ENCODE results near the gene LYSMD3. TPM values are rescaled to one million over a fixed set of nuclear protein-coding genes. Genes with fewer than 3 reads are reported as not detected.
"Not testable (repeated sequence)": the region's sequence is repeated elsewhere in the genome, so short reads cannot be mapped to it uniquely, and the experiment has no call there.

LYSMD3 gene
- polyA plus RNA-seq (2012; ENCODE audit: low read depth, missing spikeins): 5.5 TPM

DNA sequence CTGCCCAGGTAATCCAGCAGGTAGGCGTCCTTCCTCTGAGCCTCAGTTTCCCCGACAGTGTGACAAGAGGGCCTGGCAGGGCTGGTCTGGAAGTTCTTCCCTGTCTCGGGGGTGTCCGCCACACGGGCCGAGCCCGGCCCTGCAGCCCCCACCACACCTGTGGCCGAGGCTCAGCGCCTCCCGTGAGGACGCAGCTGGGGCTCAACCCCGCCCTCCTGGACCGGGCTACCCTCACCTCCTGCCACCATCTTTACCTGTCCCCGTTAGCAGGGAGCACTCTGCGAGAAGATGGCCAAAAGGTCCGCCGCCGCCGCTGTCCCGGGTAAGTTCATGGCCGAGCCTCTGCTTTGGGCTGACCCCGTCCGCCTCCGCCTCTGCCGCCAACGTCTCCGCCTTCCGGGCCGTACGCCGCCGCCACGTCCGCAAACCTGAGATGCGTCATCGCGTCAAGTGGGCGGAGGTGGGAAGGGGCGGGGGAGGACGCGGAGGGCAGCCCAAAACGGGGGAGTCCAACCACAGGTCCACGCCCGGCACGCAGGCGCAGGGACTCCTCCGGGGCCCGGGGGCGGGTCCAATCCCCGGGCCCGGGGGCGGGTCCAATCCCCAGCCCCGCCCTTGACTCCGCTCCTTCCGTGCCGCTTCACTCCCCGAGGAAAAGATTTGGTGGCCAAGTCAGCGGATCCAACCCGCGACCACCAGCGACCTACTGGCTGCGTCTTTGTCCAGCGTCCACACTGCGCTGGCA is at the start of gene LYSMD3:
Gene LYSMD3, minus strand, starts transcription at position 391 of the 745 bp plus-strand sequence. CDS start 4,295 bp downstream, outside the sequence.
- TF ChIP-seq TAF1 (IDR thresholded peaks at IDR 0.05; ENCODE audit: low read depth, low read length) (peak; percentile 42; the same call in 1 of the 2 replicates), POLR2AphosphoS5 (IDR thresholded peaks at IDR 0.05; ENCODE audit: low read depth, low read length) (peak; percentile 59; the same call in 1 of the 2 replicates), PAX5 (IDR thresholded peaks at IDR 0.05; ENCODE audit: insufficient read depth, low read length, severe bottlenecking) (no peak), POLR2A (IDR thresholded peaks at IDR 0.05; ENCODE audit: low read depth, low read length) (peak; percentile 52), SPI1 (IDR thresholded peaks at IDR 0.05; ENCODE audit: low read depth, low read length) (no peak), POU2F2 (IDR thresholded peaks at IDR 0.05; ENCODE audit: low read depth, low read length) (peak; percentile 6; the same call in 1 of the 2 replicates)
- peak; percentile 99 for FAIRE-seq
- DNase-seq (ENCODE audit: insufficient read length, low spot score): peak; percentile 87

DNA sequence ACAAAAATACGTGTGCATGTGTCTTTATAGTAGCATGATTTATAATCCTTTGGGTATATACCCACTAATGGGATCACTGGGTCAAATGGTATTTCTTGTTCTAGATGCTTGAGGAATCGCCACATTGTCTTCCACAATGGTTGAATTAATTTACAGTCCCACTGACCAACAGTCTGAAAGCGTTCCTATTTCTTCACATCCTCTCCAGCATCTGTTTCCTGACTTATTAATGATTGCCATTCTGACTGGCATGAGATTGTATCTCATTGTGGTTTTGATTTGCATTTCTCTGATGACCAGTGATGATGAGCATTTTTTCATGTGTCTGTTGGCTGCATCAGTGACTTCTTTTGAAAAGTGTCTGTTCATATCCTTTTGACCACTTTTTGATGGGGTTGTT is 47.2 kb upstream of the LYSMD3 start:
- FAIRE-seq; DNase-seq (ENCODE audit: insufficient read length, low spot score): not testable (repeated sequence)

DNA sequence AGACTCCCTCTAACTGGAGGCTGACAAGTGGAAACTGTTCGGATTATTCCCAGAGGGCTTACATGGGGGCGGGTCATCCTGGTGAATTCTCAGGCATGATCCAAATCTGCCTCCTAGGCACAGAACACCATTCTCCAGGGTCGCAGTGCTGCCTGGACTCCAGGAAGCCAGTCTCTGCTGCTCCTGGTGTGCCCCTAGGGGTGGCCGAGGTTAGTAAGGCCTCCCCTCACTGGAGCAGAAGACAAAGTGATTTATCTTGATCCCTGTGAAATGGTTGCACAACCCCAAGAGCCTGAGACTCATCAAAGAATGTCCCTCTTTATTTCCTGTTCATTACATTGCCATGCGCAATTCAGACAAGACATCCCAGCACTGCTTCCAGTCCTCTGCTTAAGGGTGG is 46.3 kb upstream of the LYSMD3 start:
- DNase-seq (ENCODE audit: insufficient read length, low spot score): no peak
- FAIRE-seq: no peak
- TF ChIP-seq SPI1 (IDR thresholded peaks at IDR 0.05; ENCODE audit: low read depth, low read length) (no peak), POU2F2 (IDR thresholded peaks at IDR 0.05; ENCODE audit: low read depth, low read length) (no peak), POLR2A (IDR thresholded peaks at IDR 0.05; ENCODE audit: low read depth, low read length) (no peak), TAF1 (IDR thresholded peaks at IDR 0.05; ENCODE audit: low read depth, low read length) (no peak), PAX5 (IDR thresholded peaks at IDR 0.05; ENCODE audit: insufficient read depth, low read length, severe bottlenecking) (no peak), POLR2AphosphoS5 (IDR thresholded peaks at IDR 0.05; ENCODE audit: low read depth, low read length) (no peak)

DNA sequence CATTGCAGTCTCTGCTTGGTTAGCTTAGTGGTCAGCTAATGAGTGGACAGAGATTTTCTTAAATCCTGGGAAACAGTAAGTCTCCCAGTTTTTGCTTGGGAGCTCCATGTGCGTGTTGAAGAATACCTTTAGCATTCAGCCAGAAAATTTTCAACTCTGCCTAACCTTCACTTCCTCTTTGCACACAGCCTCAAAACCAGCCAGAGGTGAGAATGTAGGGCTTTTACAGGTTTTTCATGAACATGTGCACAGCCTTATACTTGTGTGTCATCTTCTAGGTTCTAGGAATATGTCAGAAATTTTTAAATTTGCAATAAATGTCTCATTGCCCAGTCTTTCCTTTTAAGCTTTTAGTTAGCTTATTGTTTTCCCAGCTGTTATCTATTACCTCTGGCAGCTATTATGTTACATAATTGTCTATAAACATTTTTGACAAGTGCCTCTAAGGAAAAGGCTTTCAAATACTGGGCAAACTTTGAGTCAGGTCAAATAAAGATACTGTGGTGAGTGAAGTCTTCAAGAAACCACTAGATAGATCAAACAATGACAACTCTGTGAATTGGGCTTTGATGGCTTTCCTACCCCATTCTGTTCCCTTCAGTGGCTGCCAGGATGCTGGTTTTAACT is 41.9 kb upstream of the LYSMD3 start:
- TF ChIP-seq SPI1 (IDR thresholded peaks at IDR 0.05; ENCODE audit: low read depth, low read length) (peak; percentile 66), POLR2A (IDR thresholded peaks at IDR 0.05; ENCODE audit: low read depth, low read length) (no peak)
- DNase-seq (ENCODE audit: insufficient read length, low spot score): no peak
- FAIRE-seq: no peak

DNA sequence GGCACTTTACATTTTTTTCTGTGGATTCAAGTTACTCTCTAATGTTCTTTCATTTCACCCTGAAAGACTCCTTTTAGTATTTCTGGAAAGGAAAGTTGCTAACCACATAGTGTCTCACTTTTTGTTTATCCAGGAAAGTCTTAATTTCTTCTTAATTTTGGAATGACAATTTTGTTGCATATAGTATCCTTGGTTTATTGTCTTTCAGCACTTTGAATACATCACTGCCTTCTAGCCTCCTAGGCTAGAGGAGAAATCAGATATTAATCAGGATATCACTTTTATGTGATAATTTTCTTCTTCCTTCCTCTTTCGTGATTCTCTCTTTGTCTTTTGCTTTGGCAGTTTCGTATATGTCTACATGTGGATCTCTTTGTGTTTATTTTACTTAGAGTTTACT is 40.6 kb upstream of the LYSMD3 start:
- DNase-seq (ENCODE audit: insufficient read length, low spot score) (no peak), FAIRE-seq (no peak)
- TF ChIP-seq POU2F2 (IDR thresholded peaks at IDR 0.05; ENCODE audit: low read depth, low read length) (no peak), PAX5 (IDR thresholded peaks at IDR 0.05; ENCODE audit: insufficient read depth, low read length, severe bottlenecking) (no peak), TAF1 (IDR thresholded peaks at IDR 0.05; ENCODE audit: low read depth, low read length) (no peak), POLR2A (IDR thresholded peaks at IDR 0.05; ENCODE audit: low read depth, low read length) (no peak), SPI1 (IDR thresholded peaks at IDR 0.05; ENCODE audit: low read depth, low read length) (no peak), POLR2AphosphoS5 (IDR thresholded peaks at IDR 0.05; ENCODE audit: low read depth, low read length) (no peak)

DNA sequence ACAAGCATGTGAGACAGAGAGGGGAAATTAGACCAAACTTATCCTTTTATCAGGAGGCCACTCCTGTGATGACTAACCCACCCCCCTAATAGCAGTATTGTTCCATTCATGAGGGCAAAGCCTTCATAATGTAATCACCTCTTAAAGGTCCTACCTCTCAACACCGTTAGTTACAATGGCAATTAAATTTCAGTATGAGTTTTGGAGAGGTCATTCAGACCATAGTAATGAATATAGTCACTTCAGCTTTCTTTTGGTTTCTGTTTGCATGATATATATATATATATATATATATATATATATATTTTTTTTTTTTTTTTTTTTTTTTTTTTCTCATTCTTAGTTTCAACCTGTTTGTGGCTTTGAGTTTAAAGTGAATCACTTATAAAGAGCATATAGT is 39.7 kb upstream of the LYSMD3 start:
- DNase-seq (ENCODE audit: insufficient read length, low spot score) (no peak), FAIRE-seq (no peak)
- TF ChIP-seq PAX5 (IDR thresholded peaks at IDR 0.05; ENCODE audit: insufficient read depth, low read length, severe bottlenecking): no peak

DNA sequence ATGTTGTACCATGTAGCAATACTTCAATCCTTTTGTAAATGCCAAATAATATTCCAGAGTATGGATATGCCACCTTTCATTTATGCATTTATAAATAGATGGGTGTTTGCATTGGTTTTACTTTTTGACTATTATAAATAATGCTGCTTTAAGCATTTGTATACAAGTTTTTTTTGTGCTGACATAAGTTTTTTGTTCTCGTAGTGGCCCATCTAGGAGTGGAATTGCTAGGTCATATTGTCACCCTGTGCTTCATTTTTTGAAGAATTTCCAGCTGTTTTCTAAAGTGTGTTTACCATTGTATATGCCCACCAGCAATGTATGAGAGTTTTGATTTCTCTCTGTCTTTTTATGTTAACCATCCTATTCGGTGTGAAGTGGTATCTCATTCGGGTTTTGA is 36.1 kb upstream of the LYSMD3 start:
- FAIRE-seq (no peak), DNase-seq (ENCODE audit: insufficient read length, low spot score) (no peak)
- TF ChIP-seq TAF1 (IDR thresholded peaks at IDR 0.05; ENCODE audit: low read depth, low read length) (no peak), SPI1 (IDR thresholded peaks at IDR 0.05; ENCODE audit: low read depth, low read length) (no peak), POLR2AphosphoS5 (IDR thresholded peaks at IDR 0.05; ENCODE audit: low read depth, low read length) (no peak), PAX5 (IDR thresholded peaks at IDR 0.05; ENCODE audit: insufficient read depth, low read length, severe bottlenecking) (no peak), POLR2A (IDR thresholded peaks at IDR 0.05; ENCODE audit: low read depth, low read length) (no peak), POU2F2 (IDR thresholded peaks at IDR 0.05; ENCODE audit: low read depth, low read length) (no peak)

DNA sequence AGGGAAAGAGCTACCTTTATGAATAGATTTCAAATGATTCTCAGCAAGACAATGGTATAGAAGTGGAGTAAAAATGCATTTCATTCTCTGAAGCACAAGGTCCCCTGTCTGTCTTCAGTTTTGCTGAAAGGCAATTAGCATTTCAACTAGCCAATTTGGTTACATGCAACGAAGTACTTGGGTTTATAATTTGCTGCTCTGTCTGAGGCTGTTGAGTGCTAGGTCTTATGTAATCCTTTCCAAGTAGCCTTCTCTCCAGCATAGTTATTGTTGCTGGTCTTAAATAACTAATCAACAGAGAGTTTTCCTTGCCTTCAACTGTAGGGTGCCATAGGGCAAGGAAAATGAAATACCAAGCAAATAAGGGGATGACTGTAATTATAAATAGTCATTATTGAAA is 33.7 kb upstream of the LYSMD3 start:
- FAIRE-seq (no peak), DNase-seq (ENCODE audit: insufficient read length, low spot score) (no peak)
- no peak for TF ChIP-seq PAX5 (IDR thresholded peaks at IDR 0.05; ENCODE audit: insufficient read depth, low read length, severe bottlenecking)
- no peak for TF ChIP-seq TAF1 (IDR thresholded peaks at IDR 0.05; ENCODE audit: low read depth, low read length)
- no peak for TF ChIP-seq POLR2A (IDR thresholded peaks at IDR 0.05; ENCODE audit: low read depth, low read length)
- TF ChIP-seq SPI1 (IDR thresholded peaks at IDR 0.05; ENCODE audit: low read depth, low read length): no peak
- TF ChIP-seq POU2F2 (IDR thresholded peaks at IDR 0.05; ENCODE audit: low read depth, low read length): no peak
- TF ChIP-seq POLR2AphosphoS5 (IDR thresholded peaks at IDR 0.05; ENCODE audit: low read depth, low read length): no peak

DNA sequence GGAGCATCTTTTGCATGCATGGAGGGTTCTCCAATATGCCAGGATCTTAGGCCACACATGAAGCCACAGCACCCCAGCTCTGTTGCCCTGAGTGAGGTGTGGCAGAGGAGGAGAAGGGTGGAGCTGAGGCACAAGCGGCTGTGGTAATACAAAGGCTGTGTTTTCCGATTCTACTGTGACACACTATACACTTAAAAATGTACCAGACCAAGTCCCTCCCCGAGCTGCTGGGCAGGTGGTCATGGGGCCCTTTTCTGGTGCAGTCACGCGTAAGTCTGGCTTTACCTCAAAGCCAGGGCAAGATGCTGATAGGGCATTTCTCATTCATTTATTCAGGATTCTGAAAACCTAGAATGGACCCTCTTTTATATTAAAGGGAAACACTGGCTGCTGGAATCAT is 33.0 kb upstream of the LYSMD3 start:
- TF ChIP-seq POLR2AphosphoS5 (IDR thresholded peaks at IDR 0.05; ENCODE audit: low read depth, low read length): no peak
- TF ChIP-seq SPI1 (IDR thresholded peaks at IDR 0.05; ENCODE audit: low read depth, low read length): no peak
- no peak for TF ChIP-seq POLR2A (IDR thresholded peaks at IDR 0.05; ENCODE audit: low read depth, low read length)
- TF ChIP-seq TAF1 (IDR thresholded peaks at IDR 0.05; ENCODE audit: low read depth, low read length): no peak
- TF ChIP-seq PAX5 (IDR thresholded peaks at IDR 0.05; ENCODE audit: insufficient read depth, low read length, severe bottlenecking): no peak
- TF ChIP-seq POU2F2 (IDR thresholded peaks at IDR 0.05; ENCODE audit: low read depth, low read length): no peak
- no peak for FAIRE-seq
- no peak for DNase-seq (ENCODE audit: insufficient read length, low spot score)

DNA sequence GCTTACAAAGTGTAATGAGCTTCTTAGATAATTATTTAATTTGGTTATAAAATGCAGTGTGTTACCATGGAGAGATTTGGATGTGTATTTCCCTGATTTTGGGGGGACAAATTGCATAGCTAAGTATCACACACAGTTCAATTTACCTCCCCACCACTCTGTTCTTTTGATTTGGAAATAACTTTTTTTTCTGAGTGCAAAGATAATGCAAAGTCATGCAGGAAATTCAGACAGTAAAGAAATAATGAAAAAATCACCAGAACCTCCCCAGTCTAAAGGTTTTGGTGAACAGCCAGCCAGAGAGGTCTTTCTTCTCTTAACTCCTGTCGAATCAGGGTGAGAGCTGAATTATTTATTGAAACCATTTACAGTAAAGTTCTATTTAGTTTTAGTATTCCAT is 32.4 kb upstream of the LYSMD3 start:
- TF ChIP-seq POU2F2 (IDR thresholded peaks at IDR 0.05; ENCODE audit: low read depth, low read length) (no peak), POLR2AphosphoS5 (IDR thresholded peaks at IDR 0.05; ENCODE audit: low read depth, low read length) (no peak), TAF1 (IDR thresholded peaks at IDR 0.05; ENCODE audit: low read depth, low read length) (no peak), PAX5 (IDR thresholded peaks at IDR 0.05; ENCODE audit: insufficient read depth, low read length, severe bottlenecking) (no peak)
- FAIRE-seq: no peak
- DNase-seq (ENCODE audit: insufficient read length, low spot score): no peak

Measured in GM12891 (cell line).